DND-41 (cell line): Measurements from ENCODE around the gene ERC2.

Source experiments
- CTCF ChIP-seq: IDR thresholded peaks from 2 replicates; pipeline ENCODE4 v1.5.1; 2012; ENCODE audit warnings: borderline replicate concordance, low read length, moderate library complexity, mild to moderate bottlenecking; ENCODE audit not compliant: poor library complexity, severe bottlenecking; ENCODE audit errors: extremely low read depth
- EZH2 ChIP-seq: IDR thresholded peaks from 3 replicates; pipeline ENCODE4 v1.6.1; 2012; ENCODE audit warnings: borderline replicate concordance, low read depth, mild to moderate bottlenecking, moderate library complexity, low read length, inconsistent platforms; ENCODE audit not compliant: severe bottlenecking

- TF ChIP-seq CTCF (no peak), EZH2 (no peak)
Measured at GRCh38 chr3:56207922-56208321, 260.3 kb downstream of the ERC2 start.
